T-cell (primary cell): ENCODE results near the gene ELN. TPM values are rescaled to one million over a fixed set of nuclear protein-coding genes. Genes with fewer than 3 reads are reported as not detected.

ENCODE experiments used
- ATAC-seq, 4 experiments: fragments of 200-7000 bp in 3 of 4; fragments of 150-1000 bp in 1 of 4; cut with Tn5 transposase; replicated peaks in 1 of 4; 1 replicate in 3 of 4; 2 replicates in 1 of 4; pipeline ENCODE4 v1.10.0; 2021; ENCODE audit warnings: moderate library complexity in 3 of 4, mild to moderate bottlenecking in 2 of 4, moderate number of reproducible peaks in 1 of 4
- CTCF ChIA-PET, 2 donors: fragments of 300-600 bp; sonication (Branson Sonifier 250); formaldehyde crosslinking; loops; one replicate each; lab custom pipeline; 2022; ENCODE audit warnings: antibody characterized with exemption in 2 of 2; lab: Charles Lee
- POLR2A ChIA-PET, 2 donors: fragments of 300-600 bp; sonication (Branson Sonifier 250); formaldehyde crosslinking; loops; one replicate each; lab custom pipeline; 2022; ENCODE audit warnings: antibody characterized with exemption in 2 of 2; lab: Charles Lee
- DNase-seq, 35 experiments: peaks; one replicate each; pipeline versions ENCODE4 v3.0.0 to v3.0.0-alpha.2; 2013 to 2023
- H3K27ac ChIP-seq: one replicate; pipeline ENCODE4 v1.5.1; 2013; ENCODE audit warnings: low read length
- H3K27me3 ChIP-seq, 2 experiments: replicated peaks in 1 of 2; 1 replicate in 1 of 2; 2 replicates in 1 of 2; pipeline versions ENCODE4 v1.6.1 to v1.7.0; 2013; ENCODE audit warnings: low read length in 1 of 2, mixed read lengths in 1 of 2; ENCODE audit not compliant: control insufficient read depth in 2 of 2, insufficient read depth in 2 of 2; ENCODE audit errors: extremely low read depth in 1 of 2
- H3K36me3 ChIP-seq, 2 donors: 1 replicate in 1 of 2; 2 replicates in 1 of 2; pipeline versions ENCODE4 v1.6.1 to v1.7.0; 2013; ENCODE audit warnings: low read length in 1 of 2; ENCODE audit not compliant: control insufficient read depth in 2 of 2, insufficient read depth in 1 of 2; ENCODE audit errors: extremely low read depth in 1 of 2
- H3K4me1 ChIP-seq, 2 experiments: 1 replicate in 1 of 2; 2 replicates in 1 of 2; pipeline versions ENCODE4 v1.6.1 to v1.7.0; 2013; ENCODE audit warnings: low read length in 2 of 2, mixed read lengths in 1 of 2; ENCODE audit not compliant: insufficient read depth in 2 of 2, control insufficient read depth in 1 of 2; ENCODE audit errors: extremely low read depth in 1 of 2
- H3K4me3 ChIP-seq, 2 donors: 1 replicate in 1 of 2; 2 replicates in 1 of 2; pipeline versions ENCODE4 v1.5.1 to v1.7.0; 2013; ENCODE audit warnings: mild to moderate bottlenecking in 2 of 2, low read length in 1 of 2, moderate library complexity in 1 of 2; ENCODE audit not compliant: control insufficient read depth in 1 of 2; ENCODE audit errors: extremely low read depth in 1 of 2
- H3K9me3 ChIP-seq: 2 replicates; pipeline ENCODE4 v1.7.0; 2013
- H3K27ac Mint-ChIP-seq, 2 donors: one replicate each; pipeline ENCODE4 v1.8.0; 2020 to 2021; ENCODE audit warnings: mild to moderate bottlenecking in 2 of 2, mixed read lengths in 2 of 2
- H3K27me3 Mint-ChIP-seq, 2 donors: one replicate each; pipeline ENCODE4 v1.8.0; 2021 to 2022; ENCODE audit warnings: mixed read lengths in 2 of 2
- H3K36me3 Mint-ChIP-seq: one replicate; pipeline ENCODE4 v1.8.0; 2021; ENCODE audit warnings: mixed read lengths
- H3K4me1 Mint-ChIP-seq, 3 donors: one replicate each; pipeline ENCODE4 v1.8.0; 2020 to 2022; ENCODE audit warnings: mixed read lengths in 3 of 3, mild to moderate bottlenecking in 1 of 3
- H3K4me3 Mint-ChIP-seq, 3 donors: one replicate each; pipeline ENCODE4 v1.8.0; 2020 to 2022; ENCODE audit warnings: mild to moderate bottlenecking in 3 of 3, mixed read lengths in 3 of 3, moderate library complexity in 3 of 3
- H3K9me3 Mint-ChIP-seq, 3 donors: one replicate each; pipeline ENCODE4 v1.8.0; 2020 to 2022; ENCODE audit warnings: mixed read lengths in 3 of 3
- WGBS: methylation state at CpG from one replicate; pipeline ENCODE4 v1.1.5; 2013; ENCODE audit warnings: missing lambda C conversion rate; ENCODE audit not compliant: insufficient coverage; 5-methylcytosine and 5-hydroxymethylcytosine counted together
- total RNA-seq, 35 experiments: library from RNA in 6 of 35; stranded (reverse) in 6 of 35; fragments of 120-200 nt in 1 of 35; gene quantifications; one replicate each; pipeline versions ENCODE4 v1.2.1 to v1.2.4 and lab custom pipeline; 2013 to 2026

Gene ELN
- total RNA-seq, 5 donors from 2014 or later (not counting 1 experiment from before 2014, with no cell fraction given): 0.22 to 0.56 (median 0.44) TPM; not detected in 2

GRCh38 chr7:74029089-74029785 is 1.3 kb downstream of the ELN start:
- Histone ChIP-seq H3K9me3 (no peaks in the 10 kb centered on the region), H3K27me3 (peaks cover 0 to 80% of the 10 kb centered on the region in 2 experiments), H3K27ac (no peak overlapping the region), H3K4me1 (peaks cover 0 to 12% of the 10 kb centered on the region in 2 experiments), H3K36me3 (no peaks in the 10 kb centered on the region), H3K4me3 (no peak overlapping the region)
- ChIA-PET POLR2A (no interaction called here), CTCF (interaction anchor here in 1 of 2 donors (0.7 kb wide), 1 partner anchor 306 kb away, joined by 3 read pairs; no protein-coding TSS in a partner anchor)
- H3K9me3 Mint-ChIP-seq: no peaks in the 10 kb centered on the region
- WGBS: 8% methylated on average over 14 of the region's 18 CpGs
- no peak for ATAC-seq
- peaks cover 43 to 58% of the 10 kb centered on the region in 2 donors for H3K27me3 Mint-ChIP-seq
- no peak overlapping the region for H3K4me3 Mint-ChIP-seq
- no peaks in the 10 kb centered on the region for H3K36me3 Mint-ChIP-seq
- no peak overlapping the region for H3K27ac Mint-ChIP-seq
- peaks cover 10 to 24% (median 17%) of the 10 kb centered on the region in 3 donors for H3K4me1 Mint-ChIP-seq
- no peak for DNase-seq

GRCh38 chr7:74029991-74030415 is 2.0 kb downstream of the ELN start:
- no peak for DNase-seq
- ChIA-PET CTCF (no interaction called here), POLR2A (no interaction called here)

GRCh38 chr7:74030861-74031260 is 2.9 kb downstream of the ELN start:
- no peaks in the 10 kb centered on the region for H3K36me3 Mint-ChIP-seq
- H3K4me3 Mint-ChIP-seq: no peak overlapping the region
- DNase-seq (no peak), ATAC-seq (no peak)
- WGBS: 89% methylated on average over 7 of the region's 7 CpGs
- Histone ChIP-seq H3K4me3 (no peak overlapping the region), H3K9me3 (no peaks in the 10 kb centered on the region), H3K27me3 (peaks cover 0 to 74% of the 10 kb centered on the region in 2 experiments), H3K27ac (no peak overlapping the region), H3K4me1 (peaks cover 0 to 12% of the 10 kb centered on the region in 2 experiments), H3K36me3 (no peaks in the 10 kb centered on the region)
- no peak overlapping the region for H3K27ac Mint-ChIP-seq
- peaks cover 33 to 43% of the 10 kb centered on the region in 2 donors for H3K27me3 Mint-ChIP-seq
- CTCF ChIA-PET: no interaction called here
- H3K4me1 Mint-ChIP-seq: peaks cover 10 to 20% (median 15%) of the 10 kb centered on the region in 3 donors
- no peaks in the 10 kb centered on the region for H3K9me3 Mint-ChIP-seq
- POLR2A ChIA-PET: no interaction called here

More at GRCh38 chr7:74029991-74030415, 2.0 kb downstream of the ELN start:
- WGBS: 27% methylated on average over 5 of the region's 8 CpGs
- Mint-ChIP-seq H3K27ac (no peak overlapping the region), H3K27me3 (peaks cover 40 to 52% of the 10 kb centered on the region in 2 donors), H3K4me3 (no peak overlapping the region), H3K9me3 (no peaks in the 10 kb centered on the region), H3K4me1 (peaks cover 10 to 24% (median 17%) of the 10 kb centered on the region in 3 donors), H3K36me3 (no peaks in the 10 kb centered on the region)
- Histone ChIP-seq H3K36me3 (no peaks in the 10 kb centered on the region), H3K4me3 (no peak overlapping the region), H3K4me1 (peaks cover 0 to 12% of the 10 kb centered on the region in 2 experiments), H3K9me3 (no peaks in the 10 kb centered on the region), H3K27ac (no peak overlapping the region), H3K27me3 (peaks cover 0 to 79% of the 10 kb centered on the region in 2 experiments)
- ATAC-seq: no peak

- DNase-seq (no peak), ATAC-seq (no peak)
- Mint-ChIP-seq H3K9me3 (no peaks in the 10 kb centered on the region), H3K4me1 (peaks cover 9 to 12% (median 10%) of the 10 kb centered on the region in 3 donors), H3K27ac (no peak overlapping the region), H3K36me3 (no peaks in the 10 kb centered on the region), H3K27me3 (peaks cover 26 to 36% of the 10 kb centered on the region in 2 donors), H3K4me3 (no peak overlapping the region)
- POLR2A ChIA-PET: no interaction called here
- CTCF ChIA-PET: no interaction called here
- H3K9me3 ChIP-seq: no peaks in the 10 kb centered on the region
- peaks cover 0 to 66% of the 10 kb centered on the region in 2 experiments for H3K27me3 ChIP-seq
- H3K4me3 ChIP-seq: no peak overlapping the region
- peaks cover 0 to 10% of the 10 kb centered on the region in 2 experiments for H3K4me1 ChIP-seq
- no peaks in the 10 kb centered on the region for H3K36me3 ChIP-seq
- H3K27ac ChIP-seq: no peak overlapping the region
- 64% methylated on average over 3 of the region's 5 CpGs for WGBS
Measured at GRCh38 chr7:74031403-74032190, 3.6 kb downstream of the ELN start.

GRCh38 chr7:74032191-74032490 is 4.2 kb downstream of the ELN start:
- Mint-ChIP-seq H3K4me3 (no peak overlapping the region), H3K27me3 (peaks cover 24 to 30% of the 10 kb centered on the region in 2 donors), H3K27ac (no peak overlapping the region), H3K36me3 (no peaks in the 10 kb centered on the region), H3K9me3 (no peaks in the 10 kb centered on the region), H3K4me1 (peaks cover 7 to 9% (median 8%) of the 10 kb centered on the region in 3 donors)
- peaks cover 0 to 61% of the 10 kb centered on the region in 2 experiments for H3K27me3 ChIP-seq
- H3K4me1 ChIP-seq: peaks cover 0 to 5% of the 10 kb centered on the region in 2 experiments
- no peak overlapping the region for H3K27ac ChIP-seq
- DNase-seq: no peak
- POLR2A ChIA-PET: no interaction called here
- H3K36me3 ChIP-seq: no peaks in the 10 kb centered on the region
- no peaks in the 10 kb centered on the region for H3K9me3 ChIP-seq
- no peak for ATAC-seq
- no peak overlapping the region for H3K4me3 ChIP-seq
- CTCF ChIA-PET: interaction anchor here in 1 of 2 donors (0.6 kb wide), 1 partner anchor 309 kb away, joined by 5 read pairs; no protein-coding TSS in a partner anchor
- 26% methylated on average over 4 of the region's 8 CpGs for WGBS

GRCh38 chr7:74032624-74033371 is 4.8 kb downstream of the ELN start:
- Mint-ChIP-seq H3K4me1 (peaks cover 7 to 9% (median 8%) of the 10 kb centered on the region in 3 donors), H3K4me3 (no peak overlapping the region), H3K9me3 (no peaks in the 10 kb centered on the region), H3K36me3 (no peaks in the 10 kb centered on the region), H3K27ac (no peak overlapping the region), H3K27me3 (peaks cover 24 to 28% of the 10 kb centered on the region in 2 donors)
- ChIA-PET POLR2A (interaction anchor here in 1 of 2 donors (0.6 kb wide), 1 partner anchor 119 kb away, joined by 3 read pairs; no protein-coding TSS in a partner anchor), CTCF (interaction anchor here in 1 of 2 donors (0.6 kb wide), 1 partner anchor 310 kb away, joined by 5 read pairs; no protein-coding TSS in a partner anchor)
- no peak overlapping the region for H3K4me3 ChIP-seq
- peaks cover 0 to 59% of the 10 kb centered on the region in 2 experiments for H3K27me3 ChIP-seq
- H3K9me3 ChIP-seq: no peaks in the 10 kb centered on the region
- WGBS: 50% methylated on average over 2 of the region's 8 CpGs
- H3K27ac ChIP-seq: no peak overlapping the region
- H3K4me1 ChIP-seq: peaks cover 0 to 5% of the 10 kb centered on the region in 2 experiments
- DNase-seq (no peak), ATAC-seq (no peak)
- H3K36me3 ChIP-seq: no peaks in the 10 kb centered on the region
